Calu3 (cell line): ENCODE results near the gene UTP11. TPM values are rescaled to one million over a fixed set of nuclear protein-coding genes. Genes with fewer than 3 reads are reported as not detected.

Experiments
- BruUV-seq: library from RNA; stranded (reverse); fragments of 400-500 nt; replicated peaks from 2 replicates; lab custom pipeline; 2021; lab: Mats Ljungman, UMichigan
- CTCF ChIA-PET: fragments of 300-600 bp; sonication (Branson Sonifier 250); formaldehyde crosslinking; loops from one replicate; lab custom pipeline; 2022; ENCODE audit warnings: antibody characterized with exemption; lab: Charles Lee
- DNase-seq: peaks from one replicate; pipeline ENCODE4 v3.0.0; 2022
- H3K27ac Mint-ChIP-seq: one replicate; pipeline ENCODE4 v1.8.0; 2022; ENCODE audit warnings: mixed read lengths; ENCODE audit not compliant: unreplicated experiment
- H3K27me3 Mint-ChIP-seq: one replicate; pipeline ENCODE4 v1.8.0; 2022; ENCODE audit warnings: mixed read lengths; ENCODE audit not compliant: unreplicated experiment
- H3K36me3 Mint-ChIP-seq: one replicate; pipeline ENCODE4 v1.8.0; 2022; ENCODE audit warnings: mild to moderate bottlenecking, moderate library complexity, mixed read lengths; ENCODE audit not compliant: insufficient read depth, unreplicated experiment
- H3K4me1 Mint-ChIP-seq: one replicate; pipeline ENCODE4 v1.8.0; 2022; ENCODE audit warnings: mild to moderate bottlenecking, low read depth, mixed read lengths; ENCODE audit not compliant: unreplicated experiment
- H3K4me3 Mint-ChIP-seq: one replicate; pipeline ENCODE4 v1.8.0; 2022; ENCODE audit warnings: mild to moderate bottlenecking, low read depth, moderate library complexity, mixed read lengths; ENCODE audit not compliant: unreplicated experiment
- H3K9me3 Mint-ChIP-seq: one replicate; pipeline ENCODE4 v1.8.0; 2022; ENCODE audit warnings: low read depth, mixed read lengths; ENCODE audit not compliant: unreplicated experiment
- CTCF ChIP-seq: fragments of 200-600 bp; IDR thresholded peaks from one replicate; pipeline ENCODE4 v1.8.0; 2022; ENCODE audit warnings: antibody characterized with exemption; ENCODE audit not compliant: unreplicated experiment
- intact Hi-C: fragments of 100-400 bp; cut with micrococcal nuclease; formaldehyde crosslinking; loops from one replicate; pipeline ENCODE4 v1.10.0; 2022; ENCODE audit not compliant: unreplicated experiment
- total RNA-seq: library from RNA; stranded (reverse); gene quantifications from 2 replicates; pipeline ENCODE4 v1.2.3, GENCODE V29; 2022

UTP11 gene
- total RNA-seq, 1 experiment from 2014 or later: 38.5 TPM

GRCh38 chr1:38018864-38019343 is 6.4 kb downstream of the UTP11 start:
- peaks cover 5% of the 10 kb centered on the region for H3K4me1 Mint-ChIP-seq
- no peaks in the 10 kb centered on the region for H3K9me3 Mint-ChIP-seq
- no peak overlapping the region for H3K27ac Mint-ChIP-seq
- CTCF ChIA-PET: interaction anchor here (0.6 to 1.0 kb wide), 11 partner anchors 10 to 590 kb away, joined by 3 to 5 read pairs (median 3); no protein-coding TSS in a partner anchor
- TF ChIP-seq CTCF: peak; percentile 57
- no TSS peak for BruUV-seq
- H3K4me3 Mint-ChIP-seq: no peak overlapping the region
- DNase-seq: no peak
- peaks cover 34% of the 10 kb centered on the region for H3K36me3 Mint-ChIP-seq
- intact Hi-C loops: loop anchor here (1.0 to 10.0 kb wide), 3 partner anchors 14 to 1376 kb away; partner anchors contain the start of genes FHL3 and SF3A3
- H3K27me3 Mint-ChIP-seq: no peaks in the 10 kb centered on the region

GRCh38 chr1:38020396-38020795 is 7.9 kb downstream of the UTP11 start:
- H3K4me3 Mint-ChIP-seq: no peak overlapping the region
- CTCF ChIA-PET: no interaction called here
- no peaks in the 10 kb centered on the region for H3K27me3 Mint-ChIP-seq
- H3K27ac Mint-ChIP-seq: no peak overlapping the region
- no peak for TF ChIP-seq CTCF
- intact Hi-C loops: no loop called here
- H3K9me3 Mint-ChIP-seq: no peaks in the 10 kb centered on the region
- no peaks in the 10 kb centered on the region for H3K4me1 Mint-ChIP-seq
- peaks cover 40% of the 10 kb centered on the region for H3K36me3 Mint-ChIP-seq
- no TSS peak for BruUV-seq
- no peak for DNase-seq

GRCh38 chr1:38021969-38022368 is 9.4 kb downstream of the UTP11 start:
- TF ChIP-seq CTCF: no peak
- Mint-ChIP-seq H3K9me3 (no peaks in the 10 kb centered on the region), H3K27me3 (no peaks in the 10 kb centered on the region), H3K27ac (no peak overlapping the region), H3K4me1 (no peaks in the 10 kb centered on the region), H3K36me3 (peaks cover 42% of the 10 kb centered on the region), H3K4me3 (no peak overlapping the region)
- no peak for DNase-seq
- CTCF ChIA-PET: interaction anchor here (0.7 kb wide), 1 partner anchor 303 kb away, joined by 3 read pairs; no protein-coding TSS in a partner anchor
- no TSS peak for BruUV-seq
- intact Hi-C loops: no loop called here

- Mint-ChIP-seq H3K9me3 (no peaks in the 10 kb centered on the region), H3K4me3 (no peak overlapping the region), H3K27me3 (no peaks in the 10 kb centered on the region), H3K36me3 (peaks cover 44% of the 10 kb centered on the region), H3K27ac (no peak overlapping the region), H3K4me1 (no peaks in the 10 kb centered on the region)
- DNase-seq: no peak
- CTCF ChIA-PET: interaction anchor here (0.6 to 0.7 kb wide), 2 partner anchors 103 to 302 kb away, joined by 3 to 4 read pairs; no protein-coding TSS in a partner anchor
- TF ChIP-seq CTCF: no peak
- no TSS peak for BruUV-seq
- intact Hi-C loops: no loop called here
These were observed 10.3 kb downstream of the UTP11 start for GRCh38 chr1:38022810-38023209.
